ENCODE measurements around the gene SEMA5B.

GRCh38 chr3:122957707-122958689 lies 69.6 kb downstream of the SEMA5B start:
- TF ChIP-seq, protein P1, sequence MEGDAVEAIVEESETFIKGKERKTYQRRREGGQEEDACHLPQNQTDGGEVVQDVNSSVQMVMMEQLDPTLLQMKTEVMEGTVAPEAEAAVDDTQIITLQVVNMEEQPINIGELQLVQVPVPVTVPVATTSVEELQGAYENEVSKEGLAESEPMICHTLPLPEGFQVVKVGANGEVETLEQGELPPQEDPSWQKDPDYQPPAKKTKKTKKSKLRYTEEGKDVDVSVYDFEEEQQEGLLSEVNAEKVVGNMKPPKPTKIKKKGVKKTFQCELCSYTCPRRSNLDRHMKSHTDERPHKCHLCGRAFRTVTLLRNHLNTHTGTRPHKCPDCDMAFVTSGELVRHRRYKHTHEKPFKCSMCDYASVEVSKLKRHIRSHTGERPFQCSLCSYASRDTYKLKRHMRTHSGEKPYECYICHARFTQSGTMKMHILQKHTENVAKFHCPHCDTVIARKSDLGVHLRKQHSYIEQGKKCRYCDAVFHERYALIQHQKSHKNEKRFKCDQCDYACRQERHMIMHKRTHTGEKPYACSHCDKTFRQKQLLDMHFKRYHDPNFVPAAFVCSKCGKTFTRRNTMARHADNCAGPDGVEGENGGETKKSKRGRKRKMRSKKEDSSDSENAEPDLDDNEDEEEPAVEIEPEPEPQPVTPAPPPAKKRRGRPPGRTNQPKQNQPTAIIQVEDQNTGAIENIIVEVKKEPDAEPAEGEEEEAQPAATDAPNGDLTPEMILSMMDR (conservative IDR thresholded peaks at IDR 0.05; ENCODE audit: low read depth in 2 of 2) = no peak
- TF ChIP-seq POLR2AphosphoS5 (IDR thresholded peaks at IDR 0.05; ENCODE audit: low read depth) = no peak
- no peak for TF ChIP-seq EZH2 (IDR thresholded peaks at IDR 0.05; ENCODE audit: low read depth, unreplicated experiment)
- TF ChIP-seq, protein P2, sequence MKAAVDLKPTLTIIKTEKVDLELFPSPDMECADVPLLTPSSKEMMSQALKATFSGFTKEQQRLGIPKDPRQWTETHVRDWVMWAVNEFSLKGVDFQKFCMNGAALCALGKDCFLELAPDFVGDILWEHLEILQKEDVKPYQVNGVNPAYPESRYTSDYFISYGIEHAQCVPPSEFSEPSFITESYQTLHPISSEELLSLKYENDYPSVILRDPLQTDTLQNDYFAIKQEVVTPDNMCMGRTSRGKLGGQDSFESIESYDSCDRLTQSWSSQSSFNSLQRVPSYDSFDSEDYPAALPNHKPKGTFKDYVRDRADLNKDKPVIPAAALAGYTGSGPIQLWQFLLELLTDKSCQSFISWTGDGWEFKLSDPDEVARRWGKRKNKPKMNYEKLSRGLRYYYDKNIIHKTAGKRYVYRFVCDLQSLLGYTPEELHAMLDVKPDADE (IDR thresholded peaks at IDR 0.05) = no peak
